Measurements from ENCODE around the gene IGDCC3. TPM values are rescaled to one million over a fixed set of nuclear protein-coding genes. Genes with fewer than 3 reads are reported as not detected.

IGDCC3 gene
- total and polyA plus RNA-seq, 2 of the 8 experiments (the other 6 are each of a cell fraction or from before 2014, with no cell fraction given), result 26.8 to 45.7 TPM

DNA sequence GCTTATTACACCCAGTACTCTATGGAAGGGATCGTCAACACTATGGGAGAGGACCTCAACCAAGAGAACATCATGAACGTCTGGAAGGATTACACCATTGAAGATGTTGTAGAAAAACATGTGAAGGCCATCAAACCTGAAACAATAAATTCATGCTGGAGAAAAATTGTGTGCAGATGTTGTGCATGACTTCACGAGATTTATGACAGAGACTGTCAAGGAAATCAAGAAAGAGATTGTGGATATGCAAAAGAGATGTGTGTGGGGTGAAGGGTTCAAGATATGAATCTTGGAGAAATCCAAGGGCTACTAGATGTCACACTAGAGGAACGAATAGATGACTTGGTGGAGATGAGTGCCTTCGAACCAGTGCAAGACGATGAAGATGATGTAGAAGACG is 87.6 kb downstream of the IGDCC3 start:
- Histone ChIP-seq H3K23me2 (ENCODE audit: low read depth, low read length) (peaks cover 8% of the 10 kb centered on the region), H4K5ac (ENCODE audit: insufficient read length, low read depth, low read length) (no peak overlapping the region), H3K56ac (replicated peaks; ENCODE audit: insufficient read length, low read depth, low read length) (no peak overlapping the region), H2AK5ac (ENCODE audit: low read depth, low read length) (no peak overlapping the region), H2BK5ac (ENCODE audit: low read depth, low read length) (no peak overlapping the region), H3K79me2 (ENCODE audit: control insufficient read depth in 1 of 2, insufficient read depth in 2 of 2, low read length in 2 of 2) (no peaks in the 10 kb centered on the region), H3K4me3 (ENCODE audit: extremely low read depth in 1 of 4, insufficient read depth in 2 of 4, low read depth in 3 of 4, low read length in 4 of 4) (no peak overlapping the region), H3K27me3 (replicated peaks in 1 of 4; ENCODE audit: control insufficient read depth in 3 of 4, extremely low read depth in 1 of 4, insufficient read depth in 3 of 4, low read length in 3 of 4) (peaks cover 0 to 10% (median 10%) of the 10 kb centered on the region in 4 experiments; a peak in 6 of 7 replicates), H2BK20ac (ENCODE audit: low read length) (no peak overlapping the region), H3K4me2 (ENCODE audit: insufficient read depth in 1 of 2, low read depth in 2 of 2, low read length in 2 of 2) (no peak overlapping the region), H3K4me1 (replicated peaks in 1 of 4; ENCODE audit: control insufficient read depth in 3 of 4, insufficient read depth in 4 of 4, low read length in 3 of 4) (peaks cover 0 to 10% (median 7%) of the 10 kb centered on the region in 4 experiments; a peak in 5 of 7 replicates), H3K14ac (ENCODE audit: insufficient read length) (no peak overlapping the region), H3K23ac (ENCODE audit: insufficient read length) (no peak overlapping the region), H2AFZ (ENCODE audit: low read length) (no peak overlapping the region), H3K9ac (replicated peaks in 1 of 4; ENCODE audit: extremely low read depth in 1 of 4, low read depth in 3 of 4, low read length in 3 of 4) (no peak overlapping the region), H3K36me3 (ENCODE audit: control insufficient read depth in 2 of 4, insufficient read depth in 4 of 4, low read length in 3 of 4) (no peaks in the 10 kb centered on the region), H3K79me1 (ENCODE audit: low read depth, low read length) (no peaks in the 10 kb centered on the region), H4K91ac (replicated peaks; ENCODE audit: insufficient read length, low read length) (no peak overlapping the region), H2BK120ac (replicated peaks; ENCODE audit: low read depth, low read length) (no peak overlapping the region), H2BK15ac (ENCODE audit: low read length) (no peak overlapping the region), H3K4ac (replicated peaks; ENCODE audit: insufficient read length, low read depth, low read length) (no peak overlapping the region), H3K27ac (ENCODE audit: low read depth, low read length) (no peak overlapping the region), H2BK12ac (ENCODE audit: low read depth, low read length) (no peak overlapping the region), H4K20me1 (replicated peaks in 1 of 2; ENCODE audit: control insufficient read depth in 1 of 2, insufficient read depth in 2 of 2, low read length in 2 of 2) (no peaks in the 10 kb centered on the region), H4K8ac (ENCODE audit: extremely low read depth, insufficient read depth, low read length) (no peak overlapping the region), H3K18ac (ENCODE audit: extremely low read depth, low read length) (no peak overlapping the region), H3K9me3 (ENCODE audit: insufficient read depth in 2 of 2, low read depth in 1 of 2, low read length in 1 of 2) (no peaks in the 10 kb centered on the region)
- WGBS, 2 experiments (ENCODE audit: extremely low coverage in 1 of 2, insufficient coverage in 1 of 2, insufficient read length in 1 of 2, insufficient replicate concordance in 2 of 2, low coverage in 1 of 2, low lambda C conversion rate in 2 of 2, missing lambda C conversion rate in 1 of 2), result 88% methylated on average over 7 of the region's 7 CpGs; no CpG with 5 or more reads in 1 of the 2 experiments
- DNase-seq (ENCODE audit: low read depth in 1 of 2, low spot score in 2 of 2), result no peak
- ChIA-PET CTCF (ENCODE audit: partially characterized antibody) (interaction anchor here (0.6 to 1.1 kb wide), 3 partner anchors 8 to 548 kb away, joined by 3 to 4 read pairs (median 4); no protein-coding TSS in a partner anchor), POLR2A (ENCODE audit: partially characterized antibody) (interaction anchor here (1.1 to 10.1 kb wide), 3 partner anchors 8 to 12 kb away, joined by 3 to 123 read pairs (median 7); partner anchors contain the start of gene RNU5B-1)
- FAIRE-seq, result no peak
- TF ChIP-seq GABPA (IDR thresholded peaks at IDR 0.05; ENCODE audit: borderline replicate concordance, insufficient read depth, low read length) (no peak), KDM5A (IDR thresholded peaks at IDR 0.05; ENCODE audit: low read length) (no peak), EZH2 (IDR thresholded peaks at IDR 0.05; ENCODE audit: low read depth, low read length, severe bottlenecking) (no peak), JUND (IDR thresholded peaks at IDR 0.05; ENCODE audit: low read length) (no peak), HDAC2 (IDR thresholded peaks at IDR 0.05; ENCODE audit: borderline replicate concordance in 1 of 2, low read depth in 2 of 2, low read length in 2 of 2) (no peak), NRF1 (IDR thresholded peaks at IDR 0.05; ENCODE audit: low read depth, low read length) (no peak), EGR1 (IDR thresholded peaks at IDR 0.05; ENCODE audit: borderline replicate concordance, low read depth, low read length) (no peak), YY1 (IDR thresholded peaks at IDR 0.05; ENCODE audit: low read depth, low read length) (no peak), SP2 (IDR thresholded peaks at IDR 0.05; ENCODE audit: low read length) (no peak), CBX5 (IDR thresholded peaks at IDR 0.05; ENCODE audit: low read depth, low read length) (no peak), CHD2 (IDR thresholded peaks at IDR 0.05; ENCODE audit: low read length) (no peak), TAF1 (IDR thresholded peaks at IDR 0.05; ENCODE audit: low read depth, low read length) (no peak)
- TF ChIP-seq, protein P1, sequence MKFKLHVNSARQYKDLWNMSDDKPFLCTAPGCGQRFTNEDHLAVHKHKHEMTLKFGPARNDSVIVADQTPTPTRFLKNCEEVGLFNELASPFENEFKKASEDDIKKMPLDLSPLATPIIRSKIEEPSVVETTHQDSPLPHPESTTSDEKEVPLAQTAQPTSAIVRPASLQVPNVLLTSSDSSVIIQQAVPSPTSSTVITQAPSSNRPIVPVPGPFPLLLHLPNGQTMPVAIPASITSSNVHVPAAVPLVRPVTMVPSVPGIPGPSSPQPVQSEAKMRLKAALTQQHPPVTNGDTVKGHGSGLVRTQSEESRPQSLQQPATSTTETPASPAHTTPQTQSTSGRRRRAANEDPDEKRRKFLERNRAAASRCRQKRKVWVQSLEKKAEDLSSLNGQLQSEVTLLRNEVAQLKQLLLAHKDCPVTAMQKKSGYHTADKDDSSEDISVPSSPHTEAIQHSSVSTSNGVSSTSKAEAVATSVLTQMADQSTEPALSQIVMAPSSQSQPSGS (IDR thresholded peaks at IDR 0.05; ENCODE audit: low read length), result no peak

All from H1 (cell line).